Panc1 (cell line): ENCODE measurements around the gene F2RL1. TPM values are rescaled to one million over a fixed set of nuclear protein-coding genes. Genes with fewer than 3 reads are reported as not detected.
"Not testable (repeated sequence)": the region's sequence is repeated elsewhere in the genome, so short reads cannot be mapped to it uniquely, and the experiment has no call there.

Experiments
- ATAC-seq: fragments of 200-7000 bp; cut with Tn5 transposase; 2 replicates; pipeline ENCODE4 v1.9.1; 2020; ENCODE audit warnings: mild to moderate bottlenecking, moderate library complexity
- BruUV-seq: library from RNA; stranded (reverse); fragments of 400-500 nt; replicated peaks from 2 replicates; lab custom pipeline; 2021; lab: Mats Ljungman, UMichigan
- CTCF ChIA-PET: fragments of 300-600 bp; sonication (Branson Sonifier 250); formaldehyde crosslinking; loops from one replicate; lab custom pipeline; 2022; ENCODE audit warnings: antibody characterized with exemption; lab: Charles Lee
- POLR2A ChIA-PET: fragments of 300-600 bp; sonication (Branson Sonifier 250); formaldehyde crosslinking; loops from one replicate; lab custom pipeline; 2022; ENCODE audit warnings: antibody characterized with exemption; lab: Charles Lee
- DNase-seq: peaks from one replicate; pipeline ENCODE4 v3.0.0-alpha.2; 2010; ENCODE audit warnings: low read depth, low spot score
- H3K27ac ChIP-seq: 2 replicates; pipeline ENCODE4 v1.5.1; 2011; ENCODE audit warnings: mild to moderate bottlenecking, low read length, inconsistent platforms
- H3K27me3 ChIP-seq: fragments of 200-500 bp; sonication (Bioruptor generic); 2 replicates; pipeline ENCODE4 v1.6.0; 2014; ENCODE audit warnings: low read length, inconsistent platforms; ENCODE audit not compliant: control insufficient read depth, insufficient read depth
- H3K36me3 ChIP-seq: fragments of 200-500 bp; sonication (Bioruptor generic); 2 replicates; pipeline ENCODE4 v1.5.1; 2014; ENCODE audit warnings: inconsistent platforms, mild to moderate bottlenecking, low read length, moderate library complexity; ENCODE audit not compliant: control insufficient read depth, insufficient read depth
- H3K4me1 ChIP-seq: 2 replicates; pipeline ENCODE4 v1.5.1; 2011; ENCODE audit warnings: inconsistent platforms, mild to moderate bottlenecking, low read length, moderate library complexity; ENCODE audit not compliant: control insufficient read depth, insufficient read depth
- H3K4me3 ChIP-seq, 2 experiments: 2 replicates each; pipeline ENCODE4 v1.5.1; 2011 to 2012; ENCODE audit warnings: low read depth in 2 of 2, low read length in 2 of 2, mild to moderate bottlenecking in 2 of 2, inconsistent platforms in 1 of 2, moderate library complexity in 1 of 2
- H3K9me3 ChIP-seq: fragments of 200-500 bp; sonication (Bioruptor generic); 2 replicates; pipeline ENCODE4 v1.5.1; 2014; ENCODE audit warnings: low read depth, mild to moderate bottlenecking, inconsistent platforms, low read length, moderate library complexity; ENCODE audit not compliant: control insufficient read depth, insufficient read depth
- POLR2AphosphoS5 ChIP-seq: IDR thresholded peaks from 2 replicates; pipeline ENCODE4 v1.6.1; 2012; ENCODE audit warnings: mild to moderate bottlenecking, low read depth, low read length, moderate library complexity
- SIN3A ChIP-seq: IDR thresholded peaks from 2 replicates; pipeline ENCODE4 v1.6.1; 2012; ENCODE audit warnings: low read depth, mild to moderate bottlenecking, low read length, moderate library complexity, borderline replicate concordance; ENCODE audit not compliant: insufficient read depth
- TCF7L2 ChIP-seq: IDR thresholded peaks from 2 replicates; pipeline ENCODE4 v1.6.1; 2011; ENCODE audit warnings: mild to moderate bottlenecking, low read depth, low read length, inconsistent platforms
- in situ Hi-C: cut with HindIII; loops from 2 replicates; pipeline ENCODE4 v1.10.0; 2016; ENCODE audit warnings: low sequenced_read_pairs, low pct_unique_long_range_greater_than_20kb
- intact Hi-C: fragments of 100-400 bp; cut with micrococcal nuclease; formaldehyde crosslinking; loops from one replicate; pipeline ENCODE4 v1.10.0; 2022; ENCODE audit not compliant: unreplicated experiment
- total RNA-seq: library from RNA; stranded (reverse); gene quantifications from one replicate; pipeline ENCODE4 v1.2.1, GENCODE V29; 2021; ENCODE audit not compliant: unreplicated experiment
- TF ChIP-seq, protein P1 (sequence below): fragments of 450-650 bp; IDR thresholded peaks from 2 replicates; pipeline ENCODE4 v1.5.1; 2017; ENCODE audit warnings: mild to moderate bottlenecking
- TF ChIP-seq, protein P2 (sequence below), 2 experiments: IDR thresholded peaks; 2 replicates each; pipeline ENCODE4 v1.6.1; 2011 to 2012; ENCODE audit warnings: low read depth in 2 of 2, control low read depth in 1 of 2, low read length in 1 of 2, mild to moderate bottlenecking in 1 of 2, moderate library complexity in 1 of 2; ENCODE audit not compliant: insufficient read depth in 1 of 2

Gene F2RL1
- total RNA-seq, 1 experiment from 2014 or later, result 65.9 TPM

DNA sequence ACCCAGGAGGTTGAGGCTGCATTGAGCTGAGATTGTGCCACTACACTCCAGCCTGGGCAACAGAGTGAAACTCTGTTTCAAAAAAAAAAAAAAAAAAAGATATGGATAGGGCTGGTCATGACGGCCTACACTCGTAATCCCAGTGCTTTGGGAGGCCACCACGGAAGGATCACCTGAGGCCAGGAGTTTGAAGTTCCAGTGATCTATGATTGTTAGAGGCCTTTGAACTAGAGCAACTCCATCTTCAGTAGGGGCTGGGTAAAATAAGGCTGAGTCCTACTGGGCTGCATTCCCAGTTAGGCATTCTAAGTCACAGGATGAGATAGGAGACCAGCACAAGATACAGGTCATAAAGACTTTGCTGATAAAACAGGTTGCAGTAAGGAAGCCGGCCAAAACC is 38.2 kb upstream of the F2RL1 start:
- H3K36me3 ChIP-seq, H3K27me3 ChIP-seq, BruUV-seq, ATAC-seq, H3K4me3 ChIP-seq, H3K4me1 ChIP-seq, H3K9me3 ChIP-seq, H3K27ac ChIP-seq, in situ Hi-C loops, intact Hi-C loops, DNase-seq: not testable (repeated sequence)
- CTCF ChIA-PET, result interaction anchor here (0.7 kb wide), 1 partner anchor 8 kb away, joined by 11 read pairs; no protein-coding TSS in a partner anchor
- POLR2A ChIA-PET, result interaction anchor here (0.6 kb wide), 1 partner anchor 14 kb away, joined by 3 read pairs; no protein-coding TSS in a partner anchor

DNA sequence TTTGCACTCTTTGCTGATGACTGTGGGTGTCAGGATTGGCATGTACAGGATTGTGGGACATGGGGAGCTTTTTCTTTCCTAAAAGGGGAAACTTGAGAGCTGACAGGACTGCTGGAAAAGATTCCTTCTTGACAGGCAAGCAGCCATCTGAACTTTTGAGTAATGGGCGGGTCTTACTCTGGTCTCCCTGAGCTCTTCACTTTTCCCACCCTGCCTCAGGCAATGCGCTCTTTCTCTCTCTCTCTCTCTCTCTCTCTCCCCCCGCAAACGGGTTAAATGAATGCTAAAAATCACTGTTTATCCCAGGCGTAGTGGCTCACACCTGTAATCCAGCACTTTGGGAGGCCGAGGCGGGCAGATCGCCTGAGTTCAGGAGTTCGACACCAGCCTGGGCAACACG is 37.1 kb upstream of the F2RL1 start:
- Histone ChIP-seq H3K27me3 (no peaks in the 10 kb centered on the region), H3K9me3 (no peaks in the 10 kb centered on the region), H3K4me1 (peaks cover 4% of the 10 kb centered on the region), H3K36me3 (no peaks in the 10 kb centered on the region), H3K27ac (no peak overlapping the region; the same call in 1 of the 2 replicates), H3K4me3 (no peak overlapping the region)
- TF ChIP-seq, protein P1, sequence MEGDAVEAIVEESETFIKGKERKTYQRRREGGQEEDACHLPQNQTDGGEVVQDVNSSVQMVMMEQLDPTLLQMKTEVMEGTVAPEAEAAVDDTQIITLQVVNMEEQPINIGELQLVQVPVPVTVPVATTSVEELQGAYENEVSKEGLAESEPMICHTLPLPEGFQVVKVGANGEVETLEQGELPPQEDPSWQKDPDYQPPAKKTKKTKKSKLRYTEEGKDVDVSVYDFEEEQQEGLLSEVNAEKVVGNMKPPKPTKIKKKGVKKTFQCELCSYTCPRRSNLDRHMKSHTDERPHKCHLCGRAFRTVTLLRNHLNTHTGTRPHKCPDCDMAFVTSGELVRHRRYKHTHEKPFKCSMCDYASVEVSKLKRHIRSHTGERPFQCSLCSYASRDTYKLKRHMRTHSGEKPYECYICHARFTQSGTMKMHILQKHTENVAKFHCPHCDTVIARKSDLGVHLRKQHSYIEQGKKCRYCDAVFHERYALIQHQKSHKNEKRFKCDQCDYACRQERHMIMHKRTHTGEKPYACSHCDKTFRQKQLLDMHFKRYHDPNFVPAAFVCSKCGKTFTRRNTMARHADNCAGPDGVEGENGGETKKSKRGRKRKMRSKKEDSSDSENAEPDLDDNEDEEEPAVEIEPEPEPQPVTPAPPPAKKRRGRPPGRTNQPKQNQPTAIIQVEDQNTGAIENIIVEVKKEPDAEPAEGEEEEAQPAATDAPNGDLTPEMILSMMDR, result no peak
- TF ChIP-seq POLR2AphosphoS5, result no peak
- TF ChIP-seq SIN3A, result no peak
- TF ChIP-seq, protein P2, sequence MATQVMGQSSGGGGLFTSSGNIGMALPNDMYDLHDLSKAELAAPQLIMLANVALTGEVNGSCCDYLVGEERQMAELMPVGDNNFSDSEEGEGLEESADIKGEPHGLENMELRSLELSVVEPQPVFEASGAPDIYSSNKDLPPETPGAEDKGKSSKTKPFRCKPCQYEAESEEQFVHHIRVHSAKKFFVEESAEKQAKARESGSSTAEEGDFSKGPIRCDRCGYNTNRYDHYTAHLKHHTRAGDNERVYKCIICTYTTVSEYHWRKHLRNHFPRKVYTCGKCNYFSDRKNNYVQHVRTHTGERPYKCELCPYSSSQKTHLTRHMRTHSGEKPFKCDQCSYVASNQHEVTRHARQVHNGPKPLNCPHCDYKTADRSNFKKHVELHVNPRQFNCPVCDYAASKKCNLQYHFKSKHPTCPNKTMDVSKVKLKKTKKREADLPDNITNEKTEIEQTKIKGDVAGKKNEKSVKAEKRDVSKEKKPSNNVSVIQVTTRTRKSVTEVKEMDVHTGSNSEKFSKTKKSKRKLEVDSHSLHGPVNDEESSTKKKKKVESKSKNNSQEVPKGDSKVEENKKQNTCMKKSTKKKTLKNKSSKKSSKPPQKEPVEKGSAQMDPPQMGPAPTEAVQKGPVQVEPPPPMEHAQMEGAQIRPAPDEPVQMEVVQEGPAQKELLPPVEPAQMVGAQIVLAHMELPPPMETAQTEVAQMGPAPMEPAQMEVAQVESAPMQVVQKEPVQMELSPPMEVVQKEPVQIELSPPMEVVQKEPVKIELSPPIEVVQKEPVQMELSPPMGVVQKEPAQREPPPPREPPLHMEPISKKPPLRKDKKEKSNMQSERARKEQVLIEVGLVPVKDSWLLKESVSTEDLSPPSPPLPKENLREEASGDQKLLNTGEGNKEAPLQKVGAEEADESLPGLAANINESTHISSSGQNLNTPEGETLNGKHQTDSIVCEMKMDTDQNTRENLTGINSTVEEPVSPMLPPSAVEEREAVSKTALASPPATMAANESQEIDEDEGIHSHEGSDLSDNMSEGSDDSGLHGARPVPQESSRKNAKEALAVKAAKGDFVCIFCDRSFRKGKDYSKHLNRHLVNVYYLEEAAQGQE (IDR thresholded peaks at IDR 0.05; ENCODE audit: insufficient read depth in 1 of 2, low read depth in 2 of 2, low read length in 1 of 2), result no peak
- ChIA-PET POLR2A (interaction anchor here (0.7 kb wide), 1 partner anchor 74 kb away, joined by 4 read pairs; no protein-coding TSS in a partner anchor), CTCF (interaction anchor here (0.6 to 0.8 kb wide), 2 partner anchors 25 to 607 kb away, joined by 3 to 4 read pairs; no protein-coding TSS in a partner anchor)
- in situ Hi-C loops (no loop called here), intact Hi-C loops (no loop called here)
- ATAC-seq (no peak), DNase-seq (no peak)
- BruUV-seq, result no TSS peak

DNA sequence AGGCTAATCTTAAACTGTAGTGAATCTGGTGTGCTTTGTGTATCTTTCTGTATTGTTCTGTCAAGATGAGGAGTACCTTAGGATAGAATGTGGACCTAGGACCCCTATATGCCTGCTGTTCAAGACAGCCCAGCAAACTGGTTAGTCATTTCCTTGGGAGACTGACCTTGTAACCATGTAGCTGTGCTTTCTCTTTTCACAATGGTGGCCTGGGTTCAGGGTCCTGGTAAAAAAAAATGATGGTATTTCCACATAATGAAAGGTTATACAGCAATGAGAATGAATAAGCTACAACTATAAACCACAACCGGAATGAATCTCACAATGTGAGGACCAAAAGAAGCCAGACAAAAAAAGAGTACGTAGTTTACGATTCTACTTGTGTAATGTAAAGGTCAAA is 36.4 kb upstream of the F2RL1 start:
- ChIA-PET CTCF (interaction anchor here (0.6 to 0.8 kb wide), 2 partner anchors 24 to 473 kb away, joined by 4 read pairs; no protein-coding TSS in a partner anchor), POLR2A (interaction anchor here (0.7 kb wide), 1 partner anchor 75 kb away, joined by 4 read pairs; no protein-coding TSS in a partner anchor)
- in situ Hi-C loops, result no loop called here
- no TSS peak for BruUV-seq
- no peak for DNase-seq
- peaks cover 4% of the 10 kb centered on the region for H3K4me1 ChIP-seq
- no peak overlapping the region for H3K4me3 ChIP-seq
- intact Hi-C loops, result no loop called here
- H3K27ac ChIP-seq, result peak overlapping the region; percentile 60; the same call in 1 of the 2 replicates
- no peak for ATAC-seq
- H3K27me3 ChIP-seq, result no peaks in the 10 kb centered on the region
- no peaks in the 10 kb centered on the region for H3K9me3 ChIP-seq
- no peaks in the 10 kb centered on the region for H3K36me3 ChIP-seq
- TF ChIP-seq TCF7L2 (no peak), SIN3A (no peak), POLR2AphosphoS5 (no peak)
- TF ChIP-seq, protein P1, result no peak
- TF ChIP-seq, protein P2 (IDR thresholded peaks at IDR 0.05; ENCODE audit: insufficient read depth in 1 of 2, low read depth in 2 of 2, low read length in 1 of 2), result no peak
